GM23248 (cell line): ENCODE results near the gene TEAD4. TPM values are rescaled to one million over a fixed set of nuclear protein-coding genes. Genes with fewer than 3 reads are reported as not detected.

Source experiments
- DNase-seq: peaks from one replicate; pipeline ENCODE4 v3.0.0-alpha.2; 2015
- H2AFZ ChIP-seq: fragments of 200-600 bp; sonication (generic); 2 replicates; pipeline ENCODE4 v1.6.1; 2016; ENCODE audit warnings: antibody characterized with exemption
- H3F3A ChIP-seq: fragments of 200-600 bp; sonication (generic); 2 replicates; pipeline ENCODE4 v1.6.1; 2016; ENCODE audit warnings: mild to moderate bottlenecking, antibody characterized with exemption, mixed run types; ENCODE audit not compliant: insufficient read depth
- H3K27ac ChIP-seq: fragments of 200-600 bp; sonication (generic); 2 replicates; pipeline ENCODE4 v1.5.1; 2016; ENCODE audit warnings: mild to moderate bottlenecking
- H3K27me3 ChIP-seq: fragments of 200-600 bp; sonication (generic); replicated peaks from 2 replicates; pipeline ENCODE4 v1.6.1; 2016; ENCODE audit warnings: mild to moderate bottlenecking; ENCODE audit not compliant: insufficient read depth
- H3K36me3 ChIP-seq: fragments of 200-600 bp; sonication (generic); 2 replicates; pipeline ENCODE4 v1.6.1; 2016; ENCODE audit warnings: low read depth, mild to moderate bottlenecking
- H3K4me1 ChIP-seq: fragments of 200-600 bp; sonication (generic); 2 replicates; pipeline ENCODE4 v1.6.1; 2016; ENCODE audit warnings: mild to moderate bottlenecking; ENCODE audit not compliant: insufficient read depth
- H3K4me2 ChIP-seq: fragments of 200-600 bp; sonication (generic); one replicate; pipeline ENCODE4 v1.6.1; 2016; ENCODE audit warnings: mild to moderate bottlenecking; ENCODE audit not compliant: unreplicated experiment
- H3K4me3 ChIP-seq: fragments of 200-600 bp; sonication (generic); 2 replicates; pipeline ENCODE4 v1.5.1; 2016; ENCODE audit warnings: mild to moderate bottlenecking
- H3K79me2 ChIP-seq: fragments of 200-600 bp; sonication (generic); 2 replicates; pipeline ENCODE4 v1.6.1; 2016; ENCODE audit warnings: mild to moderate bottlenecking; ENCODE audit not compliant: insufficient read depth
- H3K9ac ChIP-seq: fragments of 200-600 bp; sonication (generic); 2 replicates; pipeline ENCODE4 v1.6.1; 2016; ENCODE audit warnings: mild to moderate bottlenecking
- H3K9me2 ChIP-seq: fragments of 200-600 bp; sonication (generic); 2 replicates; pipeline ENCODE4 v1.6.1; 2016; ENCODE audit warnings: mixed run types, mild to moderate bottlenecking, moderate library complexity; ENCODE audit not compliant: insufficient read depth
- H3K9me3 ChIP-seq: fragments of 200-600 bp; sonication (generic); one replicate; pipeline ENCODE4 v1.6.1; 2017; ENCODE audit warnings: low read depth
- H4K20me1 ChIP-seq: fragments of 200-600 bp; sonication (generic); 2 replicates; pipeline ENCODE4 v1.6.0; 2016; ENCODE audit not compliant: insufficient read depth
- EZH2 ChIP-seq: fragments of 200-600 bp; sonication (generic); IDR thresholded peaks from 2 replicates; pipeline ENCODE4 v1.6.1; 2018; ENCODE audit warnings: antibody characterized with exemption, mild to moderate bottlenecking; ENCODE audit not compliant: insufficient read depth, poor library complexity, severe bottlenecking
- EZH2phosphoT487 ChIP-seq: fragments of 200-600 bp; sonication (generic); IDR thresholded peaks from 2 replicates; pipeline ENCODE4 v1.6.1; 2018; ENCODE audit warnings: antibody characterized with exemption, moderate library complexity, mild to moderate bottlenecking, low read depth; ENCODE audit not compliant: insufficient read depth
- WGBS, 2 experiments: methylation state at CpG; one replicate each; pipeline ENCODE4 v1.1.6; 2015 to 2017; ENCODE audit warnings: low lambda C conversion rate in 2 of 2, low coverage in 1 of 2; ENCODE audit errors: missing lambda C conversion rate in 2 of 2; 5-methylcytosine and 5-hydroxymethylcytosine counted together
- in situ Hi-C: fragments of 300-500 bp; cut with MboI; formaldehyde crosslinking; loops from 2 replicates; pipeline ENCODE4 v1.15.0; 2020
- polyA plus RNA-seq: library from polyadenylated mRNA; unstranded; fragments of >200 nt; fragmentation: Nextera tagmentation; extraction: Ambion mirVana; gene quantifications from 2 replicates; pipeline ENCODE4 v1.2.1, GENCODE V29; 2016
- total RNA-seq: library from RNA; depleted of rRNA; stranded (reverse); fragments of >200 nt; shearing (Covaris generic); gene quantifications from 2 replicates; pipeline ENCODE4 v1.2.3, GENCODE V29; 2014

TEAD4 gene
- total and polyA plus RNA-seq, 2 experiments from 2014 or later = 13.6 to 13.8 TPM

- Histone ChIP-seq H3K27ac (no peak overlapping the region), H3K4me3 (no peak overlapping the region), H3K9ac (no peak overlapping the region), H2AFZ (no peak overlapping the region), H3K27me3 (no peaks in the 10 kb centered on the region), H3K79me2 (no peaks in the 10 kb centered on the region), H3K4me2 (no peak overlapping the region), H4K20me1 (no peaks in the 10 kb centered on the region), H3K36me3 (peaks cover 59% of the 10 kb centered on the region), H3K9me3 (no peaks in the 10 kb centered on the region), H3K4me1 (no peaks in the 10 kb centered on the region), H3K9me2 (no peaks in the 10 kb centered on the region), H3F3A (peaks cover 4% of the 10 kb centered on the region)
- no peak for DNase-seq
- WGBS, 2 experiments = 98% methylated on average over 6 of the region's 6 CpGs
- TF ChIP-seq EZH2phosphoT487 (no peak), EZH2 (no peak)
- in situ Hi-C loops = no loop called here
Measured at GRCh38 chr12:2934371-2934770, 24.8 kb upstream of the TEAD4 start.

- 91 to 92% methylated on average over 11 of the region's 11 CpGs for WGBS, 2 experiments
- peaks cover 58% of the 10 kb centered on the region for H3K36me3 ChIP-seq
- in situ Hi-C loops = no loop called here
Measured at GRCh38 chr12:2936301-2936700, 22.9 kb upstream of the TEAD4 start.

DNA sequence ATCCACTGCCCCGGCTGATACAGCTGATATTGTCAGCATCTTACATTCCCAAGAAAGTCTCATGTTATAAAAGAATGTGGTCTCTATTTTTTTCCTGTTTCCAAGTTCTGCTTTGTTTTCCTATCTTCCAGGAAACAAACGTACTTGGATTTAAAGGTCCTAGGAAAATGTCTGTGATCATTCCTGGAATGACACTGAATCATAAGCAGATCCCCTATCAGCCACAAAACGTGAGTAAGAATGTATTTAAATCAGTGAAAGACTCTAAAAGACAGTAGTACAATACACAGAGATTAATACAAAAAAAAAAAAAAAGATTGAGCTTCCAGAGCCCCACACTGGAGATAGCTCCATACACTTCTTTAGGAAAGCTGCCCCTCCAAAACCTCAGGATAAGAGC lies 21.7 kb upstream of the TEAD4 start:
- H3K27me3 ChIP-seq = no peaks in the 10 kb centered on the region
- no peaks in the 10 kb centered on the region for H3K4me1 ChIP-seq
- H3K36me3 ChIP-seq = peaks cover 50% of the 10 kb centered on the region
- no peak for DNase-seq
- no peak overlapping the region for H3K27ac ChIP-seq
- no peaks in the 10 kb centered on the region for H3K9me2 ChIP-seq
- no peaks in the 10 kb centered on the region for H3K9me3 ChIP-seq
- H3K79me2 ChIP-seq = no peaks in the 10 kb centered on the region
- in situ Hi-C loops = no loop called here
- 65 to 69% methylated on average over 3 of the region's 3 CpGs for WGBS, 2 experiments
- no peak overlapping the region for H3K4me2 ChIP-seq
- no peak overlapping the region for H2AFZ ChIP-seq
- no peak for TF ChIP-seq EZH2phosphoT487
- TF ChIP-seq EZH2 = no peak
- no peaks in the 10 kb centered on the region for H4K20me1 ChIP-seq
- no peak overlapping the region for H3K9ac ChIP-seq
- H3F3A ChIP-seq = peaks cover 4% of the 10 kb centered on the region
- no peak overlapping the region for H3K4me3 ChIP-seq

More at GRCh38 chr12:2936301-2936700, 22.9 kb upstream of the TEAD4 start:
- Histone ChIP-seq H3K9ac (no peak overlapping the region), H3K4me2 (no peak overlapping the region), H3K9me2 (no peaks in the 10 kb centered on the region), H3K4me1 (no peaks in the 10 kb centered on the region), H3K9me3 (no peaks in the 10 kb centered on the region), H2AFZ (no peak overlapping the region), H3K79me2 (no peaks in the 10 kb centered on the region), H3K27ac (no peak overlapping the region), H3F3A (peaks cover 4% of the 10 kb centered on the region), H4K20me1 (no peaks in the 10 kb centered on the region), H3K27me3 (no peaks in the 10 kb centered on the region), H3K4me3 (no peak overlapping the region)
- DNase-seq = no peak
- no peak for TF ChIP-seq EZH2phosphoT487
- TF ChIP-seq EZH2 = no peak

DNA sequence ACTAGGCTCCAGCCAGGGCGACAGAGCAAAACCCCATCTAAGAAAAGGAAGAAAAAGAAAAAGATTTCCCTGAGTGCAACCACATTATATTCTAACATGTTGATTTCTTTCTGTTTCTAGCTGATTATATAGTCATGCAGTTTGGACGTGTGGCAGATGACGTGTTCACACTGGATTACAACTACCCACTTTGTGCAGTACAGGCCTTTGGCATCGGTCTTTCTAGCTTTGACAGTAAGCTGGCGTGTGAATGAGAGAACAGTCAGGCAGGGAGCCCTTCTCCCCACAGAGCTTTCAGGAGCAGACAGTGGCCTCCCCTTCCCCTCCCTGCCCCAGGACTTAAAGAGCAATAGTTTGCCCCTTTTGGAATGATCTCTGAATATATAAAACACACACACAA lies 20.0 kb upstream of the TEAD4 start:
- H3K4me1 ChIP-seq = no peaks in the 10 kb centered on the region
- no peaks in the 10 kb centered on the region for H3K9me2 ChIP-seq
- no peak overlapping the region for H3K27ac ChIP-seq
- H3K36me3 ChIP-seq = peaks cover 42% of the 10 kb centered on the region
- no peaks in the 10 kb centered on the region for H3K9me3 ChIP-seq
- no peaks in the 10 kb centered on the region for H3K27me3 ChIP-seq
- TF ChIP-seq EZH2 = no peak
- in situ Hi-C loops = no loop called here
- H3K79me2 ChIP-seq = no peaks in the 10 kb centered on the region
- no peak overlapping the region for H3K4me2 ChIP-seq
- no peak overlapping the region for H2AFZ ChIP-seq
- H3F3A ChIP-seq = peaks cover 7% of the 10 kb centered on the region
- H3K9ac ChIP-seq = no peak overlapping the region
- 91 to 96% methylated on average over 5 of the region's 5 CpGs for WGBS, 2 experiments
- no peak overlapping the region for H3K4me3 ChIP-seq
- no peak for DNase-seq
- no peaks in the 10 kb centered on the region for H4K20me1 ChIP-seq

DNA sequence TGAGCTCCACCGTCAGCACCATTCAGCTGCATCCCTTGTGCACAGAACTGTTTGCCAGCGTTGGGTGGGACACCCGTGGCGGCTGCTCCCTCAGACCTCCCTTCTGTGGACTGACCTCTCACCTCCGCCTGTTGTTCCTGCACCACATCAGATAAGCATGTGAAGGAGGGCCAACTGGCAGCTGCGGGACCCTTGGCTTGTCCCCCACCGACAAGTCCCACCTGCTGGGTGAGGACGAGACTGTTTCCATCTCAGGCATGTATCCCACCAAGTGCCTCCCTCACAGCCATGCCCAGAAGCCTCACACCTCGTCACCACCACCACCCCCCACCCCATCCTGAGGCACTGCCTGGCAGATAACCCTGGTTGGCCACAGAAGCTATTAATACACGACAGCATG lies 18.6 kb upstream of the TEAD4 start:
- Histone ChIP-seq H3K27me3 (no peaks in the 10 kb centered on the region), H3K27ac (no peak overlapping the region), H3K4me1 (no peaks in the 10 kb centered on the region), H3F3A (peaks cover 7% of the 10 kb centered on the region), H3K4me2 (no peak overlapping the region), H3K9ac (no peak overlapping the region), H2AFZ (no peak overlapping the region), H4K20me1 (no peaks in the 10 kb centered on the region), H3K36me3 (peaks cover 28% of the 10 kb centered on the region), H3K79me2 (no peaks in the 10 kb centered on the region), H3K9me3 (no peaks in the 10 kb centered on the region), H3K4me3 (no peak overlapping the region), H3K9me2 (no peaks in the 10 kb centered on the region)
- no peak for DNase-seq
- WGBS, 2 experiments = 61 to 67% methylated on average over 10 of the region's 10 CpGs
- in situ Hi-C loops = no loop called here
- TF ChIP-seq EZH2 (no peak), EZH2phosphoT487 (no peak)
